Activated CD4-positive, alpha-beta T cell treated with anti-CD3 and anti-CD28 coated beads, Interleukin-2, amount 50 U/mL, for 4 hours (primary cell): ENCODE measurements around the gene CAMSAP1.

Experiments
- DNase-seq, 2 experiments: peaks; one replicate each; pipeline ENCODE4 v3.0.0-alpha.2; 2020

The CAMSAP1 gene

DNA sequence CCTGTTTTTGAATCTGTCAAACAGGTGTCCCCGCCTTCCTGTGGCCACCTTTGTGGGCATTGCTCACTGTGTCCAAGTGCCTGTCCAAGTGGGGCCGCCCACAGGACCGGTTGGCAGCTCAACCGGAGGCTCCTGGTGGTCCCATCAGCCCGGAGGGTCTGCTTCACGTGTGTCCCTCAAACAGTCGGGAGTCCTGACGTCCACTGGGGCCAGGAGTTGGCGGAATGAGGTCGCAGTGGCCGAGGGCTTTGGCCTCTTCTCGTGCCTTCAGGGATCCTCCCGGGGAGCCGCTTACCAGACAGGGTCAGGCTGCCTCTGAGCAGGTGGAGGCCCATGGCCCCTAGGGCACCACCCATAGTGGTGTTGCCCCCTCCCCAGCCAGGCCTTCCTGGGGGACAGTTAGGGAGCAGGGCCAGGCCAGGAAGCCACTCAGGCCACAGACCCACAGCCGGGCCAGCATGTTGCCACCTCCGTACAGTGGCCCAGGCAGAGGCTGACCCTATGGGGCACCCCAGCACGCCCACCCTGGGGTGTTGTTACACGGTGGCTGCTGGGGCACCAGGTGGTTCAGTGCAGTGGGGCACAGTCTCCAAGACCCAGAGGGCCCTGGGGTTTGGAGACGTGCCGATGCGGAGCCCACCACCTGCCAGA, 135.8 kb downstream of the CAMSAP1 start:
- DNase-seq: no peak

DNA sequence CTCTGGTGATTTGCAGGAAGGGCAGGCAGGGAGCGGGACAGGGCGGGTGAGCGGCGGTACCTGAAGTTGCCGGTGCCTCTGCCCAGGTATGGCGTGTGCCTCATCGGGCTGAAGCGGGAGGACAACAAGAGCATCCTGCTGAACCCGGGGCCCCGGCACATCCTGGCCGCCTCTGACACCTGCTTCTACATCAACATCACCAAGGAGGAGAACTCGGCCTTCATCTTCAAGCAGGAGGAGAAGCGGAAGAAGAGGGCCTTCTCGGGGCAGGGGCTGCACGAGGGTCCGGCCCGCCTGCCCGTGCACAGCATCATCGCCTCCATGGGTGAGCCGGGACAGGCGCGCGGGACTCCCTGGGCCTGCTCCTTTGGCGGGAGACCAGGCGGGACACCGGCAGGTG, 136.6 kb downstream of the CAMSAP1 start:
- no peak for DNase-seq

DNA sequence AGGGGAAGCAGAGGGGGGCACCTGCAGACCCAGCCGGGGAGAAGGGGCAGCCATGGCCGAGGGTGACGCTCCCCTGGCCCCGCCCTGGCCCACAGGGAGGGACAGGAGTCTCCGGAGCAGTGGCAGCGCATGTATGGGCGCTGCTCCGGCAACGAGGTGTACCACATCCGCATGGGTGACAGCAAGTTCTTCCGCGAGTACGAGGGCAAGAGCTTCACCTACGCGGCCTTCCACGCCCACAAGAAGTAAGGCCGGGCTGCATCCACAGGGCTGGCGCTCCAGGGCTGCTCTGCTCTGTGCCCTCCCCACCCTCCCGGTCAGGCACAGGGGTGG, 137.2 kb downstream of the CAMSAP1 start:
- DNase-seq: no peak

DNA sequence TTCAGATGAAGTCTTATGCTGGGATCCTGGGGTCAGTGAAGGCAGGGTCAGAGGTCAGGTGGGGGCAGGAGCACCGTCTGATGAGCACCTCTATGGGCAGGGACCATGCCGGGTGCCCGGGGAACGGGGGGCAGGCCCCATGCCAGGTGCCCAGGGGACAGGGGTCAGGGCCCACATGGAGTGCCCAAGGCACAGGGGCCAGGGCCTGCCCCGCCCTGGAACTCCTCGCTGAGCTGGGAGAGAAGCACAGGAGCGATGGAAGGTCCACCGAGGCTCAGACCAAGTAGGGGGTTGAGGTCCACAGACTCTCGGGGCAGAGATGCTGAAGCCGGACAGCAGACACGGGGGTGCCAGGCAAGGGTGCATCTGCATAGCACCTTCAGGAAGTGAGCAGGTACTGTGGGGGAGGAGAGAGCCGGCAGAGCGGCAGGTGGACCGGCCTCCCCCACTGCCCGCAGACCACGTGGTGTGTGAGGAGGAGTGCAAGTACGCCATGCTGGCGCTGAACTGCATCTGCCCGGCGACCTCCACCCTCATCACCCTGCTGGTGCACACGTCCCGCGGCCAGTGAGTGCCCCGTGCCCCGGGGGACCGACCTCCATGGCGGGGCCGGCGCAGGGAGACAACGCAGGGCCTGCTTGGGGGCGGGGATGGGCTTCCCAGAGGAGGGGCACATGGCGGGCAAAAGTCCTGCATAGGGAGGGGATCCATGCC, 137.7 kb downstream of the CAMSAP1 start:
- DNase-seq: no peak

DNA sequence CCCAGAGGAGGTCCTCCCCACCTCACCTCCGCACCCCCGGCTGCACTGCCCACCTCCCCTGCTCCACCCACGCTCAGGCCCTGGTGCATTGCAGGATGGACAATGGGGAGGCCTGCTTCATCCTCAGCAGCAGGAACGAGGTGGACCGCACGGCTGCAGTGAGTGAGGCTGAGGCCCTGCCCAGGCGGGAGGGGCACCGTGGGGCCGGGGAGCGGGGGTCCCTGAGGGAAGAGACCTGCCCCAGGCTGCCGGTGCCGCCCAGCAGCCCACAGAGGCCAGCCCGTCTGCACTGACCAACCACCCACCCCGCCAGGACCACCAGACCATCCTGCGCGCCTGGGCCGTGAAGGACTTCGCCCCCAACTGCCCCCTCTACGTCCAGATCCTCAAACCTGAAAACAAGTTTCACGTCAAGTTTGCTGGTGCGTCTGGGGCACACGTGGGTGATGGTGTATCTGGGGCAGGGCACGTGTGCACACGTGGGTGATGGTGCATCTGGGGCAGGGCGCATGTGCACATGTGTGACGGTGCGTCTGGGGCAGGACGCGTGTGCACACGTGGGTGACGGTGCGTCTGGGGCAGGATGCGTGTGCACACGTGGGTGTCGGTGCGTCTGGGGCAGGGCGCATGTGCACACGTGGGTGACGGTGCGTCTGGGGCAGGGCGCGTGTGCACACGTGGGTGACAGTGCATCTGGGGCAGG, 138.7 kb downstream of the CAMSAP1 start:
- DNase-seq: no peak

DNA sequence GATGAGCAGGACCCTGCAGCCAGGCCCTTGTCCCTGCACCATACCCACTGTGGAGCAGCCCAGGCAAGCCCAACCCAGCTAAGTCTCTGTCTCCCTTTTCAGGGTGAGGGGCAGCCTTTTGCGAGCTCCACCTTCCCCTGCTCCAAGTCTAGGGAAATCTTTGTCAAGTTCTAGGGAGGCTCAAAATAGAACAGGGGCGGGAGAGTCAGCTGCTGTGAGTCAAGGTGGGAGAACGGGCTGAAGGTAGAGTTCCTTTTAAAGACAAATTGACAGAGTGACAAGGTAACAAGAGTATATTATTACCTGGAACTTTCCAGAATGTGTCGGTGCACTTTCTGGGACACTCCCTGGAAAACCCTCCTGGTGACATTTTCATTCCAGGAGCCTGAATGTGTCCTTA, 140.6 kb downstream of the CAMSAP1 start:
- DNase-seq: no peak

DNA sequence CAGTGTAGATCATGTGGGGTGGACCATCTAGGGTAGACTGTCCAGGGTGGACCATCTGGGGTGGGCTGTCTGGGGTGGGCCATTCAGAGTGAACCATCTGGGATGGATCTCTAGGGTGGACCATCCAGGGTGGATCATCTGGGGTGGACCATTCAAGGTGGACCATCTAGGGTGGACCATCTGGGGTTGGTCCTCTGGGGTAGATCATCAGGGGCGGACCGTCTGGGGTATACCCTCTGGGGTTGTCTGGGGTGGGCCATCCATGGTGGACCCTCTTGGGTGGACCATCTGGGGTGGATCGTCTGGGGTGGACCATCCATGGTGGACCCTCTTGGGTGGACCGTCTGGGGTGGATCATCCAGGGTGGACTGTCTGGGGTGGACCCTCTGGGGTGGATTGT, 141.1 kb downstream of the CAMSAP1 start:
- DNase-seq: no peak

DNA sequence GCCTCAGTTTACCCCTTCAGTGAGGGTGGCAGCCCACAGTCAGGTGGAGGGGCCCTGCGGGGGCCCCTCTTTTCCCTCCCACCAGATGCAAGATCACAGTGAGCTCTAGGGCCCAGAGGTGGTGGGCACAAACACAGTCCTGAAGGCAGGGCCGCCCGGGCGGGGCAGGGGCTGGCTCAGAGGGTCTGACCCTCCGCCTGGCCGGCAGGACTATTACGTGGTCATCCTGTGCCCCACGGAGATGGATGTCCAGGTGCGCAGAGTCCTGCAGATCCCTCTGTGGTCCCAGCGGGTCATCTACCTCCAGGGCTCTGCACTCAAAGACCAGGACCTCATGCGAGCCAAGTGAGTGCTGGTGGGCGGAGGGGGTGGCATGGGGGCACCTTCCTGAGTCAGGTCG, 141.9 kb downstream of the CAMSAP1 start:
- DNase-seq: no peak

DNA sequence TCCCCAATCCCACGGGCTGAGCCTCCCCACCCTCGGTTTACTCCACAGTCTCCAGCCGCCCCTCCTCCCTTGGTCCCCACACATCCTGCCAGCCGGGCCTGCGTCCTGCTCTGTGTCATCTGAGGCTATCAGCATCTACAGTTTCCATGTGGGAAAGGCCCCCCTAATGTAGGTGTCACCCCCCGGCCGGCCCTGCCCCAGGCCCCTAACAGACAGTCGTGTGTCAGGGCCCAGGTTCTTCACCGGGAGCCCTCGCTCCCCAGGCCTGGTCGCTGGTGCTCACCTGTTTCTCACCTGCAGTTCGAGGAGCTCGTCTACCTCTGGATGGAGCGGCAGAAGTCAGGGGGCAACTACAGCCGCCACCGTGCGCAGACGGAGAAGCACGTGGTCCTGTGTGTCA, 142.6 kb downstream of the CAMSAP1 start:
- no peak for DNase-seq

DNA sequence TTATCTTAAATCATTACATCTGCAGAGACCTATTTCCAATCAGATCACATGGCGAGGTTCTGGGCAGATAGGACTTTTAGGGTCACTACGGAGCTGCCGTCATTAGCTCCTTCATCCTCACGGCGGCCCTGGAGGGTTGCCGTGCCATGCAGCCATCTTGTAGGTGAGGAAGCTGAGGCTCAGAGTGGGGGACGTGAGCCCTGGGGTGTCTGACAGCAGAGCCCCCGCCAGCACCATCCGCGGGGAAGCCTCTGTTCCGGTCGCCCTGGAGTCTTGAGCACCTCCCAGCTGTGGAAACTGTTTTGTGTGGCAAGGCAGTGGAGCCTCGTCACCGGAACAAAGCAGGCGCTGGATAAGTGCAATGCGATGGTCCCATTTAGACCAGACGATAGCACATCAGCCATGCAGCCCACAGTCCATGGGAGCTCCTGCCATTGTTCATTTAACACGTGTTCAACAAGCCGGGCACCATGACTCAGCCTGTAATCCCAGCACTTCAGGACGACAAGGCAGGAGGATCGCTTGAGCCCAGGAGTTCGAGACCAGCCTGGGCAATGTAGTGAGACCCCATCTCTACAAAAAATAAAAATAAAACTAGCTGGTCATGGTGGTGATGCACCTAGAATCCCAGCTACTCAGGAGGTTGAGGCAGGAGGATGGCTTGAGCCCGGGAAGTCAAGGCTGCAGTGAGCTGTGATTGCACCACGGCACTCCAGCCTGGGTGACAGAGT, 143.5 kb downstream of the CAMSAP1 start:
- no peak for DNase-seq

DNA sequence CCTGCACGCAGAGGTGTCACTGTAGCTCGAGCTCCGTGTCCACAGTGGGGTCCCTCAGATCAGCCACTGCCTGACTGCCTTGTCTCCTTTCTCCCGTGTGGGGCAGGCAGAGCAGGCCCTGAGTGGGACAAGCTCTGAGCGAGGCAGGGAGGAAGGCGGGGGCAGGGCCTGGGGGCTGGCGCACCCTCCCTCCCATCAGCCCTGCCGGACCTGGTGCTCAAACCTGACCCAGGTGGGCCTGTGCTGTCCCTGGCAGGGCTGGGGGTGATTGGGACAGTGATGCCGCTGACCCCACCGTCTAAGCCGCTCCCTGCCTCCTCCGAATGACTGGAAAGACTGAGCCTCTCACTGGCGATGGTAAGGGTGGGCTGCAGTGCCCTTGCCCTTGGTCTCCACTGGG, 144.4 kb downstream of the CAMSAP1 start:
- DNase-seq: no peak

DNA sequence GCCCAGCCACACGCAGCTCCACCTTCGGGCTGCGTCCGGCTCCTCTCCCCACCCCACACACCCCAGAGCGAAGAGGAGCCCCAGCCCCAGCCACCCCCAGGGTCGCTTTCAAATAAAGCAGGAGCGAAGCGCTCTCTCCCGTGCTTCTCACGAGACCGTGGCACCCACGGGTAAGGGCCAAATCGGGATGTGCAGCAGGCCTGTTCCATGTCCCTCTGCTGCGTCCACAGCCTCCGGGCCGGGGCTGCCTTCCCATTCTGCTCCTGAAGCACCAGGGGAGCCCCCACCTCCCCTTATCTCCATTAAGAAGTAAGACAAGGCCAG, 145.5 kb downstream of the CAMSAP1 start:
- no peak for DNase-seq

DNA sequence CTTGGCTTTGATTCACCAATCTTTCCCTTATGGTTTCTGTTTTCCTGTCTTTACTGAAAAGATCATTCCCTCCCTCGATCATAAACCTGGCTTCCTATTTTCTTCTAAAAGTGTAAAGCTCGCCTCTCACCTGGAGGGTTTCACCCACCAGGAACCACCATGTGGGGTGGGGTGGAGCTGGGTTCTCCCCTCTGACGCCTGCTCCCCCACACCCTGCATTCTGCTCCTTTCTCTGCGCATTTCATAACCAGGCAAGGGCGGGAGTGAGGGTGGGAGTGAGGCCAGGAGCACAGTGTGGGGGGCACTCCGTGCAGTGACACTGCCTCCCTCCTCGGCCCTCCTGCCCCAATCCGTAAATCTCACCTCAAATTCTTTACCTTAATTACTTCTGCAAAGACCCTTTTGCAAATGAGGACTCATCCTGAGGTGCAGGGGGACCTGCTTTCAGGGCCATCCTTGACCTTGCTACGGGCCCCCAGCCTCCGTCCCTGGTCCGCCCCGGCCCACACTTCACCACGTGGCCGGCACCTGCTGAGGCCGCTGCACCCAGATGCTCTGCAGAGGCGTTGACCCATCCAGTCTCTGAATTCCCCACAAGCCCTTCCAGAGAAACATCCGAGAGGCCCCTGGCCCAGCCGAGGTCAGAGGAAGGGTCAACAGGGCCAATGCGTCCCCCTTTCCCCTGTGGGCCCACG, 146.0 kb downstream of the CAMSAP1 start:
- no peak for DNase-seq

DNA sequence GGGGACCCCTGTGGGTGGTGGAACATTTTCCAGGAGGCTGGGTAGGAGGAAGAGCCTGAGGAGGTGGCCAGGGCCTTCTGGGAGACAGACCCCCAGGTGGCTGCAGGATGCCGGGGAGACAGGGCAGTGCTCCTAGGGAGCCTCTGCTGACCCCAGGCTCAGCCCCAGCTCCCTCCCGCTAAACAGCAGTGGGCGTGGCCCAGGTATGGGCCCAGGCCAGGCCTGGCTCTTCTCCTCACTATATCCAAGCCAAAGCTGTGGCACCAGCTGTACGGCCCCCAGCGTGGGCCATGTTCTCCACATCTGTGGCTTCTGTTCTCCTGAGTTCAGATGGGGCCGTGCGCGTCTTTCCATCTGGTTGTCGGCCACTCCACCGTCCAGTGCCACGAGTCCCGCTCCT, 146.9 kb downstream of the CAMSAP1 start:
- no peak for DNase-seq

DNA sequence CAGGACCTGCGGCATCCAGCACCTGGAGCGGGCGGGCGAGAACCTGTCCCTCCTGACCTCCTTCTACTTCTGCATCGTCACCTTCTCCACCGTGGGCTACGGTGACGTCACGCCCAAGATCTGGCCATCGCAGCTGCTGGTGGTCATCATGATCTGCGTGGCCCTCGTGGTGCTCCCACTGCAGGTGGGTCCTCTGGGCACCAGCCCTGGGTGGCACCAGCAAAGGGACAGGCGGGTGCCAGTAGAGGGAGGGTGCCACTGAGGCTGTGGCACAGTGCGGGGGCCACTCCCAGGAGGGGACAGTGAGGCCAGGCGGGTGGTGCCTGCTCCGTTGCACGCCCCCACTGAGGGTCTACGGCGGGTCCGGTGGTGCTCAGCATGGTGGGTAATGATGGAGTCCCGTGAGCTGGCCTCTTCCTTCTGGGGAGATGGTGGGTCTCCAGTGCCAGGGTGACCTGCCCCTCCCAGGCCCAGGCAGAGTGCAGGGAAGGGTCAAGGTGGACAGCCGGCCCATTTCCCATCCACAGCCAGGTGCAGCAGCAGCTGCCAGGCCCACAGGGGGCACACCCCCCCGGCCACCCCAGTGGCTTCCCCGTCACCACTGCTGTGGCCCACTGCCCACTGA, 147.6 kb downstream of the CAMSAP1 start:
- no peak for DNase-seq

DNA sequence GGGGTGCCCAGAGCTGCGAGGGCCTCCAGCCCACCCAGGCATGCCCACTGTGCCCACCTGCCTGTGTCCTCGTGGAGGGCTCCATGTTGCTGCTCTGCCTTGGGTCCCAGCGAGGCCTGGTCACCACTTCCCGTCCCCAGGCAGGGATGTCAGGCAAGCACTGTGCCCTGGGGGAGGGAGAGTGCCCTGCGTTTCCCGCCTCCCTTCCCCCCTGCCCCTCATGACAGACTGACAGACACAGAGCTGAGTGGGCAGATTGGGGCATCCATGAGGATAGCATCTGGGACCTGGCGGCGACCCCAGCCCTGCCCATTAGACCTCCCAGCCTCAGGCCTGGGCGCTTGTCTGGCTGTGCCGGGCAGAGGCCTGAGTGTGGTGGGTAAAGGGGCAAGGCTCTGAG, 148.5 kb downstream of the CAMSAP1 start:
- no peak for DNase-seq
